Measurements from ENCODE around the gene LHFPL3.

GRCh38 chr7:104286839-104287238 lies 41.6 kb upstream of the LHFPL3 start:
- TF ChIP-seq POLR2A (IDR thresholded peaks at IDR 0.05) (no peak), CTCF (IDR thresholded peaks at IDR 0.05) (no peak)

Data from thyroid gland (tissue), 4 donors.